ENCODE data around the gene ETV3.

DNA sequence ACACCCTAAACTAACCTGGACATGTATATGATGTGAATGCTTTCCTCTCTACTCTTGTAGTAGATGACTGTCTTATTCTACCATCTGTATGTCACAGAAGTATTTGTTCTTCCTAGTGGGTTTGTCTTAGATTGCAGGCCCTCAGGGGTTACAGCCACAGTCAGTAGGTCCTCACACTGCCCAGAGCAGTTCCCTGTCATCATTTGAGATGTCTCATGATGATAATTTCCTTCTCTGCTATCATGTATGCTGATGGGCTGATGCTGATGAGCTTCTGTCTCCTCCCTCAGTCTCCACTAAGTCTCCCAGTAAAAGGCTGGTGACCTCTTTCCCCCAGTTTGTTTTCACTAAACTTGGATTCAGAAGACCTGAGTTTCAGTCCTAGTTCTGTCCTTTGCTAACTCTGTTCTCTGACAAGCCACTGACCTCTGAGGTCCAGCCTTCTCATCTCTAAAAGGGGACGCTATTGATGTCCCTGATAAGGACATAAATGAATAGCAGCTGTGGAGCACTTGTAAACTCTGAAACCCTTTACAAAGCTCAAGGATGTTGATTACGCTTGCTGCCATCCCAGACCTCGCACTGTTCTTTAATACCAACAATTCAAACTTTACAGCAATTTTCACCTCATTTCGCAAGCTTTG lies 3.1 kb upstream of the ETV3 start:
- TF ChIP-seq JUND (IDR thresholded peaks at IDR 0.05) (no peak), YY1 (IDR thresholded peaks at IDR 0.05; ENCODE audit: extremely low read depth, insufficient replicate concordance, low read depth, low read length) (no peak), EZH2phosphoT487 (IDR thresholded peaks at IDR 0.05; ENCODE audit: borderline replicate concordance) (no peak), RAD21 (IDR thresholded peaks at IDR 0.05; ENCODE audit: low read depth) (no peak), ZFX (IDR thresholded peaks at IDR 0.05) (no peak), ZNF274 (IDR thresholded peaks at IDR 0.05; ENCODE audit: low read depth, low read length) (no peak)
- TF ChIP-seq, protein P1, sequence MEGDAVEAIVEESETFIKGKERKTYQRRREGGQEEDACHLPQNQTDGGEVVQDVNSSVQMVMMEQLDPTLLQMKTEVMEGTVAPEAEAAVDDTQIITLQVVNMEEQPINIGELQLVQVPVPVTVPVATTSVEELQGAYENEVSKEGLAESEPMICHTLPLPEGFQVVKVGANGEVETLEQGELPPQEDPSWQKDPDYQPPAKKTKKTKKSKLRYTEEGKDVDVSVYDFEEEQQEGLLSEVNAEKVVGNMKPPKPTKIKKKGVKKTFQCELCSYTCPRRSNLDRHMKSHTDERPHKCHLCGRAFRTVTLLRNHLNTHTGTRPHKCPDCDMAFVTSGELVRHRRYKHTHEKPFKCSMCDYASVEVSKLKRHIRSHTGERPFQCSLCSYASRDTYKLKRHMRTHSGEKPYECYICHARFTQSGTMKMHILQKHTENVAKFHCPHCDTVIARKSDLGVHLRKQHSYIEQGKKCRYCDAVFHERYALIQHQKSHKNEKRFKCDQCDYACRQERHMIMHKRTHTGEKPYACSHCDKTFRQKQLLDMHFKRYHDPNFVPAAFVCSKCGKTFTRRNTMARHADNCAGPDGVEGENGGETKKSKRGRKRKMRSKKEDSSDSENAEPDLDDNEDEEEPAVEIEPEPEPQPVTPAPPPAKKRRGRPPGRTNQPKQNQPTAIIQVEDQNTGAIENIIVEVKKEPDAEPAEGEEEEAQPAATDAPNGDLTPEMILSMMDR (IDR thresholded peaks at IDR 0.05 in 2 of 3, conservative IDR thresholded peaks at IDR 0.05 in 1 of 3; ENCODE audit: borderline replicate concordance in 1 of 3, insufficient read depth in 1 of 3, low read depth in 2 of 3, low read length in 2 of 3): no peak
- TF ChIP-seq, protein P2, sequence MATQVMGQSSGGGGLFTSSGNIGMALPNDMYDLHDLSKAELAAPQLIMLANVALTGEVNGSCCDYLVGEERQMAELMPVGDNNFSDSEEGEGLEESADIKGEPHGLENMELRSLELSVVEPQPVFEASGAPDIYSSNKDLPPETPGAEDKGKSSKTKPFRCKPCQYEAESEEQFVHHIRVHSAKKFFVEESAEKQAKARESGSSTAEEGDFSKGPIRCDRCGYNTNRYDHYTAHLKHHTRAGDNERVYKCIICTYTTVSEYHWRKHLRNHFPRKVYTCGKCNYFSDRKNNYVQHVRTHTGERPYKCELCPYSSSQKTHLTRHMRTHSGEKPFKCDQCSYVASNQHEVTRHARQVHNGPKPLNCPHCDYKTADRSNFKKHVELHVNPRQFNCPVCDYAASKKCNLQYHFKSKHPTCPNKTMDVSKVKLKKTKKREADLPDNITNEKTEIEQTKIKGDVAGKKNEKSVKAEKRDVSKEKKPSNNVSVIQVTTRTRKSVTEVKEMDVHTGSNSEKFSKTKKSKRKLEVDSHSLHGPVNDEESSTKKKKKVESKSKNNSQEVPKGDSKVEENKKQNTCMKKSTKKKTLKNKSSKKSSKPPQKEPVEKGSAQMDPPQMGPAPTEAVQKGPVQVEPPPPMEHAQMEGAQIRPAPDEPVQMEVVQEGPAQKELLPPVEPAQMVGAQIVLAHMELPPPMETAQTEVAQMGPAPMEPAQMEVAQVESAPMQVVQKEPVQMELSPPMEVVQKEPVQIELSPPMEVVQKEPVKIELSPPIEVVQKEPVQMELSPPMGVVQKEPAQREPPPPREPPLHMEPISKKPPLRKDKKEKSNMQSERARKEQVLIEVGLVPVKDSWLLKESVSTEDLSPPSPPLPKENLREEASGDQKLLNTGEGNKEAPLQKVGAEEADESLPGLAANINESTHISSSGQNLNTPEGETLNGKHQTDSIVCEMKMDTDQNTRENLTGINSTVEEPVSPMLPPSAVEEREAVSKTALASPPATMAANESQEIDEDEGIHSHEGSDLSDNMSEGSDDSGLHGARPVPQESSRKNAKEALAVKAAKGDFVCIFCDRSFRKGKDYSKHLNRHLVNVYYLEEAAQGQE (IDR thresholded peaks at IDR 0.05; ENCODE audit: low read depth): no peak
